ENCODE data around the gene F2RL2.

GRCh38 chr5:76643371-76643770 is 20.2 kb upstream of the F2RL2 start:
- TF ChIP-seq CTCF (IDR thresholded peaks at IDR 0.05): no peak
- no peak for TF ChIP-seq POLR2AphosphoS5 (IDR thresholded peaks at IDR 0.05; ENCODE audit: low read depth, low read length)
- no peak for TF ChIP-seq SIN3A (IDR thresholded peaks at IDR 0.05; ENCODE audit: borderline replicate concordance, insufficient read depth, low read depth, low read length)
- no peak for TF ChIP-seq REST (IDR thresholded peaks at IDR 0.05; ENCODE audit: insufficient read depth in 1 of 2, low read depth in 2 of 2, low read length in 1 of 2)
